C4-2B (cell line): Measurements from ENCODE around the gene DIAPH2.

Experiments used
- ZFX ChIP-seq: fragments of 450-650 bp; IDR thresholded peaks from 2 replicates; pipeline ENCODE4 v1.6.1; 2017
- TF ChIP-seq, protein P1 (sequence below): fragments of 450-650 bp; conservative IDR thresholded peaks from 2 replicates; pipeline ENCODE4 v1.5.1; 2017; ENCODE audit warnings: mild to moderate bottlenecking

DNA sequence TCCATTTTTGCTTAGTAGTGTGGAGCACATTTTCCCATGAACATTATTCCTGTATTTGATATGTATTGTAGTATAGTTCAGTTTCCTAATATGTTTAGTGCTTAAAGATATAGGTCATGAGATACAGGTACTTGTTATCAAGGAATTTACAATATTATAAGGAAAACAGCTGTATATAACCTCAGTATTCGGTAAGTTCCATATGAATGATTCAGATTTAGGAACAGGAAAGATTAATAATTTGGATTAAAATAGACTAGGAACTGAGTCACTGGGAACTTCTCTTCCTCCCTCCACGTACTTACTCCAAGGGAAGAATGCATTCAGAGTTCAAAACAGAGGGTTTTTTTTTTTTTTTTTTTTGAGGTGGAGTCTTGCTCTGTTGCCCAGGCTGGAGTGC, 20.0 kb downstream of the DIAPH2 start:
- TF ChIP-seq, protein P1, sequence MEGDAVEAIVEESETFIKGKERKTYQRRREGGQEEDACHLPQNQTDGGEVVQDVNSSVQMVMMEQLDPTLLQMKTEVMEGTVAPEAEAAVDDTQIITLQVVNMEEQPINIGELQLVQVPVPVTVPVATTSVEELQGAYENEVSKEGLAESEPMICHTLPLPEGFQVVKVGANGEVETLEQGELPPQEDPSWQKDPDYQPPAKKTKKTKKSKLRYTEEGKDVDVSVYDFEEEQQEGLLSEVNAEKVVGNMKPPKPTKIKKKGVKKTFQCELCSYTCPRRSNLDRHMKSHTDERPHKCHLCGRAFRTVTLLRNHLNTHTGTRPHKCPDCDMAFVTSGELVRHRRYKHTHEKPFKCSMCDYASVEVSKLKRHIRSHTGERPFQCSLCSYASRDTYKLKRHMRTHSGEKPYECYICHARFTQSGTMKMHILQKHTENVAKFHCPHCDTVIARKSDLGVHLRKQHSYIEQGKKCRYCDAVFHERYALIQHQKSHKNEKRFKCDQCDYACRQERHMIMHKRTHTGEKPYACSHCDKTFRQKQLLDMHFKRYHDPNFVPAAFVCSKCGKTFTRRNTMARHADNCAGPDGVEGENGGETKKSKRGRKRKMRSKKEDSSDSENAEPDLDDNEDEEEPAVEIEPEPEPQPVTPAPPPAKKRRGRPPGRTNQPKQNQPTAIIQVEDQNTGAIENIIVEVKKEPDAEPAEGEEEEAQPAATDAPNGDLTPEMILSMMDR: no peak
- no peak for TF ChIP-seq ZFX
